HFFc6 (cell line): Measurements from ENCODE around the gene ASPG. TPM values are rescaled to one million over a fixed set of nuclear protein-coding genes. Genes with fewer than 3 reads are reported as not detected.

ENCODE experiments used
- DNase-seq: peaks from one replicate; pipeline ENCODE4 v3.0.0-alpha.2; 2018
- H3K27ac Mint-ChIP-seq: 2 replicates; pipeline ENCODE4 v1.8.0; 2020; ENCODE audit warnings: mild to moderate bottlenecking, mixed read lengths
- H3K27me3 Mint-ChIP-seq: 2 replicates; pipeline ENCODE4 v1.8.0; 2021; ENCODE audit warnings: mild to moderate bottlenecking, moderate library complexity, mixed read lengths; ENCODE audit not compliant: insufficient read depth
- H3K36me3 Mint-ChIP-seq: 2 replicates; pipeline ENCODE4 v1.8.0; 2021; ENCODE audit warnings: low read depth, mixed read lengths
- H3K4me1 Mint-ChIP-seq: 2 replicates; pipeline ENCODE4 v1.8.0; 2020; ENCODE audit warnings: low read depth, mixed read lengths
- H3K4me3 Mint-ChIP-seq: 2 replicates; pipeline ENCODE4 v1.8.0; 2020; ENCODE audit warnings: mild to moderate bottlenecking, moderate library complexity, mixed read lengths
- H3K9me3 Mint-ChIP-seq: 2 replicates; pipeline ENCODE4 v1.8.0; 2020; ENCODE audit warnings: mild to moderate bottlenecking, mixed read lengths
- total RNA-seq, 6 experiments: library from RNA; stranded (reverse); fragmentation: NEBNext Ultra II Directional; extraction: Animal tissue kit (Norgen Biotek cat#: 25700); gene quantifications; 2 replicates in 1 of 6; 3 replicates in 5 of 6; pipeline ENCODE4 v1.2.3, GENCODE V29; 2021
- TF ChIP-seq, protein P1 (sequence below): fragments of 200-600 bp; sonication (generic); IDR thresholded peaks from 2 replicates; pipeline ENCODE4 v1.5.0; 2021; ENCODE audit warnings: antibody characterized with exemption, mild to moderate bottlenecking

The ASPG gene
- total RNA-seq, 6 experiments from 2014 or later = not detected

DNA sequence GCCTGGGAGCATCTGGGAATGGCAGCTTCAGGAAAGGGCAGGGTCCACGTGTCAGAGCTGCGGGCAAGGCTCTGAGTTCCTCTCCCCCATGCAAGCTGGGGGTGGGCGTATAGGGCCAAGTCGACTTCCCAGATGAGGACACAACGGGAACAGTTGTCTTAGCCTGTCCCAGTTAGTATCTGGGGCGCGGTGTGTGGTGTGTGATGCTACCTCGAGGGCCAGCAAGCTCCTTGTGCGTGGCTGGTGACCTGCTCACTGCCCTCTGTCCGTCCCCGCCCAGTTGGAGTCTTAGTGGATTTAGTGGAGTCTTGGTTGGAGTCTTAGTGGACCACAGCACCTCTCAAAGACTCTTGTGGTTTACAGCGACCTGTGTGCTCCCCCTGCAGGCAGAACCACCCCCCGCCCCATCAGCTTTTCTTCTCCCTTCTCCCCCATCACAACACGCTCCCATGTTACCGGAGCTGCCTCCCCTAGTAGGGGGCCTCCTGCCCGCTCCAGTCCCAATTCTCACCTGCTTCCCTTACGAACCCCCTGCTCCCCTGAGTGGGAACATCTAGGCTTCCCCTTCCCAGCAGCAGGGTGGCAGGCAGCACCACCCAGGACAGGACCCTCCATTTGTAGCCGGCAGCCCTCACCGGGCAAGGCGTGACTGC lies 8.7 kb downstream of the ASPG start:
- no peaks in the 10 kb centered on the region for H3K36me3 Mint-ChIP-seq
- H3K4me1 Mint-ChIP-seq = no peaks in the 10 kb centered on the region
- peaks cover 2% of the 10 kb centered on the region for H3K27me3 Mint-ChIP-seq
- TF ChIP-seq, protein P1, sequence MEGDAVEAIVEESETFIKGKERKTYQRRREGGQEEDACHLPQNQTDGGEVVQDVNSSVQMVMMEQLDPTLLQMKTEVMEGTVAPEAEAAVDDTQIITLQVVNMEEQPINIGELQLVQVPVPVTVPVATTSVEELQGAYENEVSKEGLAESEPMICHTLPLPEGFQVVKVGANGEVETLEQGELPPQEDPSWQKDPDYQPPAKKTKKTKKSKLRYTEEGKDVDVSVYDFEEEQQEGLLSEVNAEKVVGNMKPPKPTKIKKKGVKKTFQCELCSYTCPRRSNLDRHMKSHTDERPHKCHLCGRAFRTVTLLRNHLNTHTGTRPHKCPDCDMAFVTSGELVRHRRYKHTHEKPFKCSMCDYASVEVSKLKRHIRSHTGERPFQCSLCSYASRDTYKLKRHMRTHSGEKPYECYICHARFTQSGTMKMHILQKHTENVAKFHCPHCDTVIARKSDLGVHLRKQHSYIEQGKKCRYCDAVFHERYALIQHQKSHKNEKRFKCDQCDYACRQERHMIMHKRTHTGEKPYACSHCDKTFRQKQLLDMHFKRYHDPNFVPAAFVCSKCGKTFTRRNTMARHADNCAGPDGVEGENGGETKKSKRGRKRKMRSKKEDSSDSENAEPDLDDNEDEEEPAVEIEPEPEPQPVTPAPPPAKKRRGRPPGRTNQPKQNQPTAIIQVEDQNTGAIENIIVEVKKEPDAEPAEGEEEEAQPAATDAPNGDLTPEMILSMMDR = no peak
- H3K9me3 Mint-ChIP-seq = no peaks in the 10 kb centered on the region
- H3K27ac Mint-ChIP-seq = no peak overlapping the region
- no peak overlapping the region for H3K4me3 Mint-ChIP-seq
- DNase-seq = no peak

DNA sequence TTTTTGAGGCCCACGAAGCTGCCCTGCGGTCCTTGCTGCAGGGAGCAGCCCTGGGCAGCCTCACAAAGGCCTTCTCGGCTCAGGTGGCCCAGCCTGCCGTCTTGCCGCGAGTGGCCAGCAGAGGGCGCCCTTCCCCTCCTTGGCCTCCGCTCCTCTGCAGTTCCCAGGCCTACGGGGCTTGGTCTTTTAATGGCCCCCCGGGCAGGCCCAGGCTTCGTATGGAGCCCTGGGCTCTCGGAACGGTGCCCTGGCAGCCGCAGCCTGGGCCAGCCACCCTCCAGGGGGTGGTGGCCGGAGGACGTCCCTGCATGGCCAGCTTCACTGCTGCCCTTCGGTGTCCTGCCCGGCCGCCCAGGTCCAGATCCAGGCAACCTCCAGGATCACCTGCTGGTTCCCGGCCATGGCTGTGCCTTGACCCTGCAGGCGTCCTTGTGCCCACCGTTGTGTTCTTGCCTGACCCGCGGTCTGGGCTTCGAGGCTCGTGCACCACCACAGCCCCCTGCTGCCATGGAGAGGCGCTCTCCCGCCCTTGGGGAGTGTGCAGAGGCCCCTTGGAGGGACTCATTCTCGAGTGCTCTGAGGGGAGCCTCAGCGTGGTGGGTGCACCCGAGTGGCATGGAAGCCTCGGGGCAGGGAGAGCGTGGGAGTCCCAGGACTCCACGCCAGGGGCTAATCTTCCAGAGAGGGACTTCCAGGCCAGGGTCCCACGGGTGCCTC lies 9.4 kb downstream of the ASPG start:
- H3K4me3 Mint-ChIP-seq = no peak overlapping the region
- DNase-seq = peak; percentile 13

DNA sequence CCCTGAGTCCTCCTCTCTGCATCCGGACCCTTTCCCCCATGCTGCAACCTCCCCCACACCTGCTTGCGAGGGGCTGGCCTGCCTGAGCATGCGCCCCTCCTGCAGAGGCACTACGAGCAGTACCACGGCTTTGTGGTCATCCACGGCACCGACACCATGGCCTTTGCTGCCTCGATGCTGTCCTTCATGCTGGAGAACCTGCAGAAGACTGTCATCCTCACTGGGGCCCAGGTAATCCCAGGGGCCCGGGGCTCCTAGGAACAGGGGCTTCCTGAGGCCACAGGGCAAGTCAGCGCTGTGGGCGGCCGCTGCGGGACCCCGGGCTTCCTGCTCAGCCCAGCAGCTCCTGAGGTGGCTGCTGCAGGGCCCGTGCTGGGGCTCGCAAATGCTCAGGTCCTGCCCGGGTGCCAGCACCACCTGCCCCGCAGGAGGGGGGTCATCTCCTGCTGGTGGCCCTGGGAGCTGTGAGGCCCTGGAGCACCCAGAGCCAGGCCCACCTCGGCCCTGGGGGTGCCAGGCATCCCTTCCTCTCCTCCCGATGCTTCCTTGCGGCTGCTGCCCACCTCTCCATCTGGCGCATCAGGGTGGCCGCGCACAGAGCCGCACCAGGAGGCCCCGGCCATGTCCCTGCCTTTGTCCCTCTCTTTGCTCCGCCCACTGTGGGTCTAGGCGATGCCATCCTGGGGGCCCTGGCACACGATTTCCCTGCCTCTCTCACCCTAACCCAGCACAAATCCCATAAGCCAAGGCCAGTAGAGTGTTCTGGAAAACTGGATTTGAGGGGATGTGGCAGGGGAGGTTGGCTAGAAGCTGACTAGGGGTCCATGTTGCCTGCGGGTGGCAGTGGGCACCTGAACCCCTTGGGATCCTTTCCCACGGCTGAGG lies 10.2 kb downstream of the ASPG start:
- no peak for DNase-seq
- Mint-ChIP-seq H3K27me3 (peaks cover 2% of the 10 kb centered on the region), H3K36me3 (no peaks in the 10 kb centered on the region), H3K4me1 (no peaks in the 10 kb centered on the region), H3K9me3 (no peaks in the 10 kb centered on the region), H3K27ac (no peak overlapping the region), H3K4me3 (no peak overlapping the region)
- TF ChIP-seq, protein P1 = no peak

More for the DNA sequence above, 9.4 kb downstream of the ASPG start:
- Mint-ChIP-seq H3K27me3 (peaks cover 2% of the 10 kb centered on the region), H3K4me1 (no peaks in the 10 kb centered on the region), H3K36me3 (no peaks in the 10 kb centered on the region), H3K9me3 (no peaks in the 10 kb centered on the region), H3K27ac (no peak overlapping the region)
- TF ChIP-seq, protein P1 = peak; percentile 94

DNA sequence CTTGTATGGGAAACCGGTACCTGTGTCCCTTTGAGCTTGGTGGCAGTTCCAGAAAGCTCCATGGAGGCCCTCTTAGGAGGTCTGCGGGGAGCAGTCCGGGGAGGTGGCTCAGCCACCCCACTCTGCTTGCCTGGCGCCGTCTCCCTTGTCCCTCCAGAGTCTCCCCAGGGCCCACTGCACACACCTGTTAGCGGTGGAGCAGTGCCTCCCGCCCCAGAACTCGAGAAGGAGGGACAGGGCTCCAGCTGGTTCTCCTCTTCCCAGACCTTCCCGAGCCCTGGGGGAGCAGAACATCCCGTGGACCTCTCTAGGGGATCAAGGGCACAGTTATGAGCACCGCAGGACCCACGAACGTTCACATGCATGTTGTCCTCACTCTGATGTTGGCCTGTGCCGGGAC lies 10.8 kb downstream of the ASPG start:
- peaks cover 2% of the 10 kb centered on the region for H3K27me3 Mint-ChIP-seq
- H3K36me3 Mint-ChIP-seq = no peaks in the 10 kb centered on the region
- no peaks in the 10 kb centered on the region for H3K9me3 Mint-ChIP-seq
- no peak overlapping the region for H3K4me3 Mint-ChIP-seq
- TF ChIP-seq, protein P1 = no peak
- no peak overlapping the region for H3K27ac Mint-ChIP-seq
- no peaks in the 10 kb centered on the region for H3K4me1 Mint-ChIP-seq
- no peak for DNase-seq

DNA sequence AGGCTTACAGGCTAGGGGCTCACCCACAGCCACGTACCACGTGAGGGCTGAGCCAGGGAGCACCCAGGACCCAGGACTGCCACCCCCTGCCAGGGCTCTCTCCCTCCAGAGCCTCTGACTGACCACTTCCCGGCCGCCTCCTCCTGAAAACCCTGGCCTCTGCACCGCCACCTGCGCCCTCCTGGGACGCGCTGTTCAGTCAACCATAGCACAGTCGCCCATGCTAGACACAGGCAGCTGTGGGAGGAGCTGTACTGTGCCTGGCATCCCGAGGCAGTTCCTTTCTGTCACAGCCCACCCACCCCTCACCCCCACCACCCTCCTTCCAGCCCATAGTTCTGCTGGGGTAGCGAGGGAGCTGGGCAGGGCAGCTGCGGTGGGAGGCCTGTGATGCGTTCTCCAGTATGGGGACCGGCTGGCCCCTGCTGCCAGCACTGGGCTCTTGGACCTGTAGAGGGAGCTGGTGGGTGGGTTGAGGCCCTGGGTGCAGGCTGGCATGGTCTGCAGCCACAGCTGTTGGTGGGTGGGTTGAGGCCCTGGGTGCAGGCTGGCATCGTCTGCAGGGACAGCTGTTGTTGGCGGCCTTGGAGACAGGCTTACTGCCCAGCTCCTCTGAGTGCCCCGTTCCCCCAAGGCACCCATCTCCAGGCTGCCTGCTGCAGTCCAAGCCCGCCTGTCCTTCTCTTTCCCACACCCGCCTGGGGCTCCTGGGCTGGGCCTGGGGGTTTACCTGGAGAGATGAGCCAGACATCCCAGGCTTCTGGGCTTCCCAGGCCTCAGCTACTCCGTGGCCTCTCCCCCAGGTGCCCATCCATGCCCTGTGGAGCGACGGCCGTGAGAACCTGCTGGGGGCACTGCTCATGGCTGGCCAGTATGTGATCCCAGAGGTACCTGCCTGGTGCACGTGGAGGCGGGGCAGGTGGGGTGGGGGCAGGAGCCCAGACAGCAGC lies 11.5 kb downstream of the ASPG start:
- TF ChIP-seq, protein P1 = peak; percentile 29; the same call in 1 of the 2 replicates
- H3K4me1 Mint-ChIP-seq = no peaks in the 10 kb centered on the region
- DNase-seq = no peak

More for the DNA sequence above, 11.5 kb downstream of the ASPG start:
- Mint-ChIP-seq H3K4me3 (no peak overlapping the region), H3K27ac (no peak overlapping the region), H3K27me3 (peaks cover 3% of the 10 kb centered on the region; the same call in 1 of the 2 replicates), H3K9me3 (no peaks in the 10 kb centered on the region), H3K36me3 (no peaks in the 10 kb centered on the region)
